NCI-H146 treated with DMSO at 0.1 percent for 48 hours (cell line): Measurements from ENCODE around the gene ABCC1.

Source experiments
- DNase-seq: peaks from one replicate; lab custom pipeline; 2025; ENCODE audit not compliant: unreplicated experiment; lab: John Stamatoyannopoulos, UW

Gene ABCC1

GRCh38 chr16:15990902-15991301 lies 41.5 kb downstream of the ABCC1 start:
- no peak for DNase-seq

GRCh38 chr16:15993128-15993527 lies 43.7 kb downstream of the ABCC1 start:
- DNase-seq: no peak

- no peak for DNase-seq
Measured at GRCh38 chr16:15993541-15993940, 44.1 kb downstream of the ABCC1 start.

GRCh38 chr16:15993946-15994665 lies 44.7 kb downstream of the ABCC1 start:
- no peak for DNase-seq

GRCh38 chr16:15996432-15997109 lies 47.2 kb downstream of the ABCC1 start:
- no peak for DNase-seq

- DNase-seq: no peak
Measured at GRCh38 chr16:16000685-16001084, 51.3 kb downstream of the ABCC1 start.

GRCh38 chr16:16001596-16002255 lies 52.3 kb downstream of the ABCC1 start:
- DNase-seq: no peak

GRCh38 chr16:16003719-16004313 lies 54.4 kb downstream of the ABCC1 start:
- DNase-seq: no peak

GRCh38 chr16:16004314-16004749 lies 54.9 kb downstream of the ABCC1 start:
- DNase-seq: no peak

GRCh38 chr16:16005721-16006120 lies 56.3 kb downstream of the ABCC1 start:
- DNase-seq: no peak

GRCh38 chr16:16006650-16007049 lies 57.2 kb downstream of the ABCC1 start:
- DNase-seq: no peak

GRCh38 chr16:16007743-16008111 lies 58.3 kb downstream of the ABCC1 start:
- no peak for DNase-seq

GRCh38 chr16:16008666-16009065 lies 59.2 kb downstream of the ABCC1 start:
- no peak for DNase-seq

- no peak for DNase-seq
Measured at GRCh38 chr16:16009401-16009800, 60.0 kb downstream of the ABCC1 start.

- DNase-seq: no peak
Measured at GRCh38 chr16:16010194-16010593, 60.8 kb downstream of the ABCC1 start.

- DNase-seq: no peak
Measured at GRCh38 chr16:16012144-16012543, 62.7 kb downstream of the ABCC1 start.

GRCh38 chr16:16013812-16014211 lies 64.4 kb downstream of the ABCC1 start:
- no peak for DNase-seq

GRCh38 chr16:16014329-16015224 lies 65.2 kb downstream of the ABCC1 start:
- no peak for DNase-seq

GRCh38 chr16:16015849-16016248 lies 66.4 kb downstream of the ABCC1 start:
- no peak for DNase-seq

GRCh38 chr16:16016388-16016964 lies 67.1 kb downstream of the ABCC1 start:
- DNase-seq: no peak
